CD4-positive, alpha-beta T cell treated with Interleukin-1 beta for 1 hour (primary cell): ENCODE results near the gene GIN1.
"Not testable (repeated sequence)": the region's sequence is repeated elsewhere in the genome, so short reads cannot be mapped to it uniquely, and the experiment has no call there.

Source experiments
- DNase-seq, 2 donors: peaks; one replicate each; pipeline ENCODE4 v3.0.0-alpha.2; 2020 to 2022

The GIN1 gene

GRCh38 chr5:103108086-103108485, 11.9 kb downstream of the GIN1 start:
- no peak for DNase-seq

GRCh38 chr5:103102234-103102633, 17.7 kb downstream of the GIN1 start:
- no peak for DNase-seq

DNA sequence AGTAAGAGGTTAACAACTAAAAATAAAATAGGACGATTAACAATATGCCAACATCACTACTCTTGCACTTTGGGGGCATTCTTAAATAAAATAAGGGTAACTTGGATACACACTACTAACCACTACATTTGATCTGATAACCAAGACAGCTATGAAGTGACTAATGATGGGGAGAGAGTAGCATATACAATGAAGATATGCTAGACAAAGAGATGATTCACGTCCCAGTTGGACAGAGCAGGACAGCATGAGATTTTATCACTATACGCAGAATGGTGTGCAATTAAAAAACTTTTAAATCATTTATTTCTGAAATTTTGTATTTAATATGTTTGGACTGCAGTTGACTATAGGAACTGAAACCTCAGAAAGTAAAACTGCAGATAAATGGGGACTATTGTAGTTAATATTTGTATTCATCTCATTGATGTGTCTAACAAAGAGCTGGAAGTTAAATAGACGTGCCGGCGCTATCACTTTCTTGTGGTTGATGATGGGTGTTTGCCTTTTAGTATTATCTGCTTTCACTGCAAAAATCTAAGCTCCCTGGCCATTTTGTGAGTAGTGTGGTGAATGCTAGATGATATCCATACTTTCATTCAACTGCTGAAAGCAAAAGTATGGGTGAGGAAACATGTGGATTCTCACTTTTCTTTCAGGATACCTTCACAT, 18.7 kb downstream of the GIN1 start:
- no peak for DNase-seq

- DNase-seq, result no peak
These were observed 20.9 kb downstream of the GIN1 start for GRCh38 chr5:103098993-103099392.

DNA sequence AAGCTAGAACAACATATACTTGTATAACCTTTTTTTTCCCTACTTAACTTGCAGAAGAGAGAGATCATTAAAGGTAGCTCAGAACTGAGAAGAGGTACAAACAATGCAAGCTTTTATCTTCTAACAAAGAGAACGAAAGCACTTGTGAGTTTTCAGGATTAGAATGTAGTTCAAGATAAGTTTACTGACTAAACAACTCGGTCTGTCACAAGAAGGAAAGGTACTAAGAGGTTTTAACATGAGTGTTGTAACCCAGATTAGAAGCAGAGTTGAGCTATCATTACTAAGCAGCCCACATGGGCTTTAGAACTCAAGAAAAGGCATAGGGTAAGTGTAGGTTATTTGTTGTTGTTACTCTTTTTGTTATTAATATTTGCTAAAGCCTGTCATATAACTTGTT, 25.2 kb downstream of the GIN1 start:
- DNase-seq, result no peak

DNA sequence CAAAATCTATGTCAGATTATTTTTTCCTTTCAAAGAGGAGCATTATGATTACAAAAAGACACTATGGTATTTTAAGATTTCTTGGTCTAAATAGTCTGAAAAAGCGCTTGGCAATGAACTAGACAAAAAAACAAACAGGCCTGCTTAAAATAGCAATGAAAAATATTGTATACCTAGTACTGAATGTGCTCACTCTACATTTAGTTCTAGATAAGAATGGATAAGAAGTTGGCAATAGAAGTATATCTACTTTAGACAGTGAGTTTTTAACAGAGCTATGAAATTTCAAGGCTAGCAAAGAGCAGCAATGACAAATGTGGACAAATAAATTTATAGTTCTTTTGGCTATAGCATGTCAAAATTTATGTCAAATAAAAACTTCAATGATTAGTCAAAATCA, 26.2 kb downstream of the GIN1 start:
- DNase-seq, result no peak

DNA sequence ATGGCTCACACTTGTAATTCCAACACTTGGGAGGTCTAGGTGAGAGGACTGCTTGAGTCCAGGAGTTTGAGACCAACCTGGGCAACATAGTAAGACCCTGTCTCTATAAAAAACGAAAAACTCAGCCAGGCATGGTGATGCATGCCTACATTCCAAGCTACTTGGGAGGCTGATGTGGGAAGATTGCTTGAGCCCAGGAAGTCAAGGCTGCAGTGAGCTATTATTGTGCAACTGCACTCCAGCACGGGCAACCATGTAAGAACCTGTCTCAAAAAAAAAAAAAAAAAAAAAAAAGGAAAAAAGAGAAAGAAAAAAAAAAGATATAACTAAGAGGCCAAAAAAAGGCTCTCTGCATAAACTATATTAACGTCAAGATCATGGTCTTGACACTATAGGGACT, 27.3 kb downstream of the GIN1 start:
- no peak for DNase-seq

DNA sequence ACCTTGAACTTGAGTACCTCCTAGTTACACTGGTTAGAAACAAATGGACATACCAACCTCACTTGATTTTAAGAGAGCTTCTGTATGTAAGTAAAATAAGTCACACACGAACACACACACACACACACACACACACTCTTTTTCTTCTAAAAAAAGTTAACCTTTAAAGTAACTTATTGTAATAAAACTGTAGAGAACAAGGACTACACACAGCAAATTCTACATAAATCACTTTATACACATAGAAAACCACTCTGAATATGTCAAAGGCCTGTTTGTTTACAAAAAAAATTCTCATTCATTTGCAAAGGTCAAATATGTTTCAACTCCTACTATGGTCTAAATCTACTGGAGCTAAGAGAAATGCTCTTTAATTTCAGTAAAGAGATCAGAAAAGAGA, 29.1 kb downstream of the GIN1 start:
- no peak for DNase-seq

- no peak for DNase-seq
These were observed 30.7 kb downstream of the GIN1 start for GRCh38 chr5:103089272-103089671.

GRCh38 chr5:103086547-103086946, 33.4 kb downstream of the GIN1 start:
- no peak for DNase-seq

GRCh38 chr5:103079796-103080195, 40.1 kb downstream of the GIN1 start:
- DNase-seq, result no peak

DNA sequence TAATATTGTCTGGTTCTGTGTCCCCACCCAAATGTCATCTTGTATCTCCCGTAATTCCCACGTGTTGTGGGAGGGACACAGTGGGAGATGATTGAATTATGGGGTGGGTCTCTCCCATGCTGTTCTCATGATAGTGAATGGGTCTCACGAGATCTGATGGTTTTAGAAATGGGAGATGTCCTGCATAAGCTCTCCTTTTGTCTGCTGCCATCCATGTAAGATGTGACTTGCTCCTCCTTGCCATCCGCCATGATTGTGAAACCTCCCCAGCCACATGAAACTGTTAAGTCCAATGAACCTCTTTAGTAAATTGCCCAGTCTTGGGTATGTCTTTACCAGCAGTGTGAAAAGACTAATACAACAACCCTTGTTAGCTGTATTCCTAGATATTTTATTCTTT, 44.5 kb downstream of the GIN1 start:
- no peak for DNase-seq

DNA sequence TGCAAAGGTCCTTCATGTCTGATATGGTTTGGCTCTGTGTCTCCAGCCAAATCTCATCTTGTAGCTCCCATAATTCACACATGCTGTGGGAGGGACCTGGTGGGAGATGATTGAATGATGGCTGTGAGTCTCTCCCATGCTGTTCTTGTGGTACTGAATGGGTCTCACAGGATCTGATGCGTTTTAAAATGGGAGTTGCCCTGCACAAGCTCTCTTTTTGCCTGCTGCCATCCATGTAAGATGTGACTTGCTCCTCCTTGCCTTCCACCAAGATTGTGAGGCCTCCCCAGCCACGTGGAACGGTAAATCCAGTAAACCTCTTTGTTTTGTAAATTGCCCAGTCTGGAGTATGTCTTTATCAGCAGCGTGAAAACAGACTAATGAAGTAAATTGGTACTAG, 46.4 kb downstream of the GIN1 start:
- not testable (repeated sequence) for DNase-seq

GRCh38 chr5:103066326-103066725, 53.6 kb downstream of the GIN1 start:
- DNase-seq, result no peak

GRCh38 chr5:103060424-103060954, 59.4 kb downstream of the GIN1 start:
- DNase-seq, result no peak

- DNase-seq, result no peak
These were observed 60.4 kb downstream of the GIN1 start for GRCh38 chr5:103059525-103059924.

DNA sequence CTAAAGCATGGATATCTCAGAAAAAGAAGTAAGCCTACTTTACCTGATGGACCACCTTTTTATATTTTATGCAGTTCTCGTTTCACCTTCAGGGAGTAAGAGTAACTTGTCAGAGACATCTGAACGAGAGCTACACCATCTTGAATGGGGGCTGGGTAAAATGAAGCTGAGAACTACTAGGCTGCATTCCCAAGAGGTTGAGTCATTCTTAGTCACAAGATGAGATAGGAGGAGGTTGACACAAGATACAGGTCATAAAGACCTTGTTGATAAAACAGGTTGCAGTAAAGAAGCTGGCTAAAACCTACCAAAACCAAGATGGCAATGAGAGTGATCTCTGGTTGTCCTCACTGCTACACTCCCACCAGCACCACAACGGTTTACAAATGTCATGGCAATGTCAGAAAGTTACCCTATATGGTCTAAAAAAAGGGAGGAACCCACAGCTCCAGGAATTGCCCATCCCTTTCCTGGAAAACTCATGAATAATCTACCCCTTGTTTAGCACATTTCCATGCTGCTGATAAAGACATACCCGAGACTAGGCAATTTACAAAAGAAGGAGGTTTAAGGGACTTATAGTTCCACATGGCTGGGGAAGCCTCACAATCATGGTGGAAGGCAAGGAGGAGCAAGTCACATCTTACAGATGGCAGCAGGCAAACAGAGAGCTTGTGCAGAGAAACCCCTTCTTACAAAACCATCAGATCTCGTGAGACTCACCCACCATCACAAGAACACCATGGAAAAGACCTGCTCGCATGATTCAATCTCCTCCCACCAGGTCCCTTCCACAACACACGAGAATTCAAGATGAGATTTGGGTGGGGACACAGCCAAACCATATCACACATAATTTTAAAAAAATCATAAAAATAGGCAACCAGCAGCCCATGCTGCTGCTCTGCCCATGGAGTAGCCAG, 62.5 kb downstream of the GIN1 start:
- no peak for DNase-seq

DNA sequence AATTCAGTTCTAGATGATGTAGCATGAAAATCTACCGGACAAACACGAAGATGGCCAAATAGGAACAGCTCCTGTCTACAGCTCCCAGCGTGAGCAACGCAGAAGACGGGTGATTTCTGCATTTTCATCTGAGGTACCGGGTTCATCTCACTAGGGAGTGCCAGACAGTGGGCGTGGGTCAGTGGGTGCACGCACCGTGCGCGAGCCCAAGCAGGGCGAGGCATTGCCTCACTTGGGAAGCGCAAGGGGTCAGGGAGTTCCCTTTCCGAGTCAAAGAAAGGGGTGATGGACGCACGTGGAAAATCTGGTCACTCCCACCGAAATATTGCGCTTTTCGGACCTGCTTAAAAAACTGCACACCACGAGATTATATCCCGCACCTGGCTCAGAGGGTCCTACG, 73.2 kb downstream of the GIN1 start:
- not testable (repeated sequence) for DNase-seq

GRCh38 chr5:103041071-103041676, 78.8 kb downstream of the GIN1 start:
- peak in 1 of 2 donors; percentile 33 for DNase-seq

DNA sequence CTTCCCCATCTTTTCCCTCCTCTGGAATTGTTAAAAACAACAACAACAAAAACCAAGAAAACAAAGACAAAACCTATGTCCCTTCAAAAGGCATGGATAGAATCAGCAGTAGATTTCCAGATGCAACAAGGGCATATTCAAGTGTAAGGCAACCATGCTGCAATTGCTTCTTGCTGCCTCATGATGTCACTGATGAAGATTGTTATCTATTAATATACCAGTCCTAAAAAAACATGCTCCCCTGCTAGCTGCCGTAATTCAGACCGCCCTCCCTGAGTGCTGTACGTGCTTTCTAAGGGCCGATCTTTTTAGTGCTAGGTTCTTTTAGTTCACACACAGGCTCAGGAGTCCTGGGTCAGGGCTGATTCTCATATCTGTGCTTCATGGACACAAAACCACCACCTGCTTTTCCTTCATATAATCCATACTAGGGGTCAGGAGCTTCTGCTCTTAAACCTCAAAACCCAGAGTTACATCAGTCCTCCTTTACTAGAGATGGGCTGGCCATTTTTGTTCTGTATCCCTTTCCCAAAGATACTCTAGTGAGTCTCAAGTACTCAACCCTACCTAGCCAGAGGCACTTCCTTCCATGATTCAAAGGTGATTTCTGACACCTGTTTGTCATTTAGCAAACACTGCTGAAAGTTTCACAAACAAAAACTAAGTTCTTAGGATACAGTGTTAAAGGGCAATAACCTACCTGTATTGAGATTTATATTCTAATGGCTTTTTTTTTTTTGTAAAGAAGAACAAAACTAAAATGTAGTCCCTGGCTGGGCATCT, 82.1 kb downstream of the GIN1 start:
- DNase-seq, result no peak

DNA sequence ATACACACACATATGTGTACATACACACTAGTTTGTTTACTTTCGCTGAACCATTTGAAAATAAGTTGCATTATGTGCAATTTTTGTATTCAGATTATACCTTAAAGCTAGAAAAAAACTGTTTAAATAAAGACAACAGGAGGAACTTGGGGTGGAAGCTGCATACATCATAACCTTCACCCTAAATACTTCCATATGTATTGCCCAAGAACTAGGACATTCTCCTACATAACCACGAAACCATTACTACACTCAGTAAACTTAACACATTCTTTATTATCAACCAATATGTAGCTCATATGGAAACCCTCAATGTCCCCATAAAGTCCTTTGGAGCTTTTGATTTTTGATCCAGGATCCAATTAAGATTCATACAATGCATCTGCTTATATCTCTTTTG, 83.3 kb downstream of the GIN1 start:
- no peak for DNase-seq
